ENCODE measurements around the gene TBRG1. TPM values are rescaled to one million over a fixed set of nuclear protein-coding genes. Genes with fewer than 3 reads are reported as not detected.
A peak's percentile ranks its signal among the peaks of the same experiment; 100 is the strongest.

The TBRG1 gene
- 10 to 100 TPM; 16.8 to 49.6 (median 25.9) TPM for total RNA-seq

GRCh38 chr11:124622531-124623451 lies at the start of gene TBRG1:
Gene TBRG1 (plus strand): TSS chr11:124622864. CDS start chr11:124623084, 220 bp downstream.
- in situ Hi-C loops (cut with MboI; ENCODE audit: low pct_unique_long_range_greater_than_20kb in 2 of 9, low sequenced_read_pairs in 9 of 9, unreplicated experiment in 9 of 9): no loop called here
- Histone ChIP-seq H3K4me1 (replicated peaks in 1 of 2) (peaks cover 8 to 10% of the 10 kb centered on the region in 2 donors), H3K4me3 (peak within 1 kb of the TSS; percentile 77 to 99 (median 94)), H3K27ac (peak within 1 kb of the TSS; percentile 85 to 91)
- WGBS, 10 experiments: 0 to 5% (median 0%) methylated on average over 3 to 31 of the region's 57 CpGs; no CpG with 5 or more reads in 2 of the 10 experiments
- peak; percentile 95 to 99 (median 99) for ATAC-seq (replicated peaks in 6 of 8)

GRCh38 chr11:124577716-124578427 lies 44.8 kb upstream of the TBRG1 start:
- Histone ChIP-seq H3K4me1 (replicated peaks in 1 of 2) (no peaks in the 10 kb centered on the region), H3K4me3 (no peak overlapping the region), H3K27ac (no peak overlapping the region)
- WGBS, 10 experiments: 0 to 100% (median 61%) methylated on average over 1 to 4 of the region's 6 CpGs; no CpG with 5 or more reads in 2 of the 10 experiments
- no peak for ATAC-seq (replicated peaks in 6 of 8)
- in situ Hi-C loops (cut with MboI; ENCODE audit: low pct_unique_long_range_greater_than_20kb in 2 of 9, low sequenced_read_pairs in 9 of 9, unreplicated experiment in 9 of 9): loop anchor here in 7 of 9 experiments (10.0 to 25.0 kb wide), 4 partner anchors 163 to 516 kb away; partner anchors contain the start of gene OR8B4 (in 5 of the 7)

GRCh38 chr11:124578761-124579160 lies 43.9 kb upstream of the TBRG1 start:
- no peak overlapping the region for H3K4me3 ChIP-seq
- WGBS, 10 experiments: 14 to 96% (median 92%) methylated on average over 1 to 4 of the region's 4 CpGs; no CpG with 5 or more reads in 5 of the 10 experiments
- in situ Hi-C loops (cut with MboI; ENCODE audit: low pct_unique_long_range_greater_than_20kb in 2 of 9, low sequenced_read_pairs in 9 of 9, unreplicated experiment in 9 of 9): loop anchor here in 7 of 9 experiments (10.0 to 25.0 kb wide), 4 partner anchors 164 to 516 kb away; partner anchors contain the start of gene OR8B4 (in 5 of the 7)
- ATAC-seq (replicated peaks in 6 of 8): no peak
- no peaks in the 10 kb centered on the region for H3K4me1 ChIP-seq (replicated peaks in 1 of 2)
- no peak overlapping the region for H3K27ac ChIP-seq

GRCh38 chr11:124581817-124582216 lies 40.8 kb upstream of the TBRG1 start:
- in situ Hi-C loops (cut with MboI; ENCODE audit: low pct_unique_long_range_greater_than_20kb in 2 of 9, low sequenced_read_pairs in 9 of 9, unreplicated experiment in 9 of 9): loop anchor here in 7 of 9 experiments (25.0 kb wide), 3 partner anchors 170 to 520 kb away; partner anchors contain the start of gene OR8B4 (in 5 of the 7)
- Histone ChIP-seq H3K4me3 (no peak overlapping the region), H3K4me1 (replicated peaks in 1 of 2) (no peaks in the 10 kb centered on the region), H3K27ac (no peak overlapping the region)
- WGBS, 10 experiments: 30 to 100% (median 85%) methylated on average over 1 to 3 of the region's 6 CpGs; no CpG with 5 or more reads in 4 of the 10 experiments
- ATAC-seq (replicated peaks in 6 of 8): peak in 3 of 8 experiments; percentile 12 to 92 (median 78)

GRCh38 chr11:124582565-124582964 lies 40.1 kb upstream of the TBRG1 start:
- H3K27ac ChIP-seq: no peak overlapping the region
- no peak for ATAC-seq (replicated peaks in 6 of 8)
- no peak overlapping the region for H3K4me3 ChIP-seq
- H3K4me1 ChIP-seq (replicated peaks in 1 of 2): no peaks in the 10 kb centered on the region
- 0 to 100% (median 69%) methylated on average over 1 to 2 of the region's 2 CpGs; no CpG with 5 or more reads in 4 of the 10 experiments for WGBS, 10 experiments
- in situ Hi-C loops (cut with MboI; ENCODE audit: low pct_unique_long_range_greater_than_20kb in 2 of 9, low sequenced_read_pairs in 9 of 9, unreplicated experiment in 9 of 9): loop anchor here in 7 of 9 experiments (25.0 kb wide), 3 partner anchors 170 to 520 kb away; partner anchors contain the start of gene OR8B4 (in 5 of the 7)

- in situ Hi-C loops (cut with MboI; ENCODE audit: low pct_unique_long_range_greater_than_20kb in 2 of 9, low sequenced_read_pairs in 9 of 9, unreplicated experiment in 9 of 9): loop anchor here in 7 of 9 experiments (25.0 kb wide), 3 partner anchors 171 to 521 kb away; partner anchors contain the start of gene OR8B4 (in 5 of the 7)
- ATAC-seq (replicated peaks in 6 of 8): no peak
- no peak overlapping the region for H3K4me3 ChIP-seq
- H3K4me1 ChIP-seq (replicated peaks in 1 of 2): no peaks in the 10 kb centered on the region
- 47 to 100% (median 80%) methylated on average over 2 to 8 of the region's 8 CpGs for WGBS, 10 experiments
- no peak overlapping the region for H3K27ac ChIP-seq
These were observed 38.9 kb upstream of the TBRG1 start for GRCh38 chr11:124583781-124584180.

- ATAC-seq (replicated peaks in 6 of 8): no peak
- in situ Hi-C loops (cut with MboI; ENCODE audit: low pct_unique_long_range_greater_than_20kb in 2 of 9, low sequenced_read_pairs in 9 of 9, unreplicated experiment in 9 of 9): loop anchor here in 7 of 9 experiments (25.0 kb wide), 3 partner anchors 173 to 523 kb away; partner anchors contain the start of gene OR8B4 (in 5 of the 7)
- 67 to 100% (median 92%) methylated on average over 1 to 4 of the region's 4 CpGs; no CpG with 5 or more reads in 3 of the 10 experiments for WGBS, 10 experiments
- Histone ChIP-seq H3K4me1 (replicated peaks in 1 of 2) (no peaks in the 10 kb centered on the region), H3K4me3 (no peak overlapping the region), H3K27ac (no peak overlapping the region)
These were observed 37.8 kb upstream of the TBRG1 start for GRCh38 chr11:124584681-124585372.

- no peaks in the 10 kb centered on the region for H3K4me1 ChIP-seq (replicated peaks in 1 of 2)
- no peak overlapping the region for H3K4me3 ChIP-seq
- 0 to 50% (median 32%) methylated on average over 2 to 3 of the region's 3 CpGs for WGBS, 10 experiments
- no peak overlapping the region for H3K27ac ChIP-seq
- peak in 5 of 8 experiments; percentile 31 to 67 (median 61) for ATAC-seq (replicated peaks in 6 of 8)
- in situ Hi-C loops (cut with MboI; ENCODE audit: low pct_unique_long_range_greater_than_20kb in 2 of 9, low sequenced_read_pairs in 9 of 9, unreplicated experiment in 9 of 9): loop anchor here in 7 of 9 experiments (25.0 kb wide), 3 partner anchors 174 to 524 kb away; partner anchors contain the start of gene OR8B4 (in 5 of the 7)
These were observed 36.3 kb upstream of the TBRG1 start for GRCh38 chr11:124586238-124586860.

- WGBS, 10 experiments: 0 to 100% (median 82%) methylated on average over 1 to 2 of the region's 2 CpGs; no CpG with 5 or more reads in 1 of the 10 experiments
- in situ Hi-C loops (cut with MboI; ENCODE audit: low pct_unique_long_range_greater_than_20kb in 2 of 9, low sequenced_read_pairs in 9 of 9, unreplicated experiment in 9 of 9): loop anchor here in 8 of 9 experiments (10.0 to 25.0 kb wide), 4 partner anchors 177 to 529 kb away; partner anchors contain the start of gene OR8B4 (in 5 of the 8)
- no peak overlapping the region for H3K4me3 ChIP-seq
- ATAC-seq (replicated peaks in 6 of 8): no peak
- H3K27ac ChIP-seq: no peak overlapping the region
- H3K4me1 ChIP-seq (replicated peaks in 1 of 2): no peaks in the 10 kb centered on the region
These were observed 31.2 kb upstream of the TBRG1 start for GRCh38 chr11:124591430-124591829.

- no peak for ATAC-seq (replicated peaks in 6 of 8)
- Histone ChIP-seq H3K27ac (no peak overlapping the region), H3K4me3 (no peak overlapping the region), H3K4me1 (replicated peaks in 1 of 2) (no peaks in the 10 kb centered on the region)
- WGBS, 10 experiments: 30 to 100% (median 89%) methylated on average over 1 to 6 of the region's 6 CpGs; no CpG with 5 or more reads in 4 of the 10 experiments
- in situ Hi-C loops (cut with MboI; ENCODE audit: low pct_unique_long_range_greater_than_20kb in 2 of 9, low sequenced_read_pairs in 9 of 9, unreplicated experiment in 9 of 9): loop anchor here in 8 of 9 experiments (10.0 to 25.0 kb wide), 4 partner anchors 178 to 530 kb away; partner anchors contain the start of gene OR8B4 (in 5 of the 8)
These were observed 30.0 kb upstream of the TBRG1 start for GRCh38 chr11:124592627-124593026.

- 48 to 100% (median 84%) methylated on average over 1 to 3 of the region's 3 CpGs; no CpG with 5 or more reads in 2 of the 10 experiments for WGBS, 10 experiments
- in situ Hi-C loops (cut with MboI; ENCODE audit: low pct_unique_long_range_greater_than_20kb in 2 of 9, low sequenced_read_pairs in 9 of 9, unreplicated experiment in 9 of 9): loop anchor here in 8 of 9 experiments (10.0 to 25.0 kb wide), 4 partner anchors 181 to 533 kb away; partner anchors contain the start of gene OR8B4 (in 5 of the 8)
These were observed 27.4 kb upstream of the TBRG1 start for GRCh38 chr11:124595302-124595701.

More at GRCh38 chr11:124595302-124595701, 27.4 kb upstream of the TBRG1 start:
- H3K4me1 ChIP-seq (replicated peaks in 1 of 2): no peaks in the 10 kb centered on the region
- H3K4me3 ChIP-seq: no peak overlapping the region
- H3K27ac ChIP-seq: no peak overlapping the region
- no peak for ATAC-seq (replicated peaks in 6 of 8)

All from motor neuron (in vitro differentiated cells).